ENCODE results near the gene XPNPEP3.

The XPNPEP3 gene

GRCh38 chr22:40932396-40932795 lies 75.4 kb downstream of the XPNPEP3 start:
- Histone ChIP-seq H3K36me3 (ENCODE audit: control insufficient read depth, insufficient read depth, low read length) (no peaks in the 10 kb centered on the region), H3K27ac (ENCODE audit: low read length) (no peak overlapping the region), H3K4me3 (ENCODE audit: low read length) (no peak overlapping the region), H3K4me1 (ENCODE audit: control insufficient read depth, insufficient read depth, low read length) (no peaks in the 10 kb centered on the region), H3K27me3 (ENCODE audit: control insufficient read depth, insufficient read depth, low read length) (no peaks in the 10 kb centered on the region), H3K9me3 (ENCODE audit: control insufficient read depth, insufficient read depth, low read length) (no peaks in the 10 kb centered on the region)
- DNase-seq (ENCODE audit: low read depth, low spot score), result no peak
- no CpG with 5 or more reads among the region's 2 CpGs for WGBS (ENCODE audit: insufficient coverage, insufficient read length)

GRCh38 chr22:40939202-40939601 lies 82.3 kb downstream of the XPNPEP3 start:
- Histone ChIP-seq H3K9me3 (ENCODE audit: control insufficient read depth, insufficient read depth, low read length) (no peaks in the 10 kb centered on the region), H3K27ac (ENCODE audit: low read length) (no peak overlapping the region), H3K36me3 (ENCODE audit: control insufficient read depth, insufficient read depth, low read length) (no peaks in the 10 kb centered on the region), H3K4me1 (ENCODE audit: control insufficient read depth, insufficient read depth, low read length) (no peaks in the 10 kb centered on the region), H3K27me3 (ENCODE audit: control insufficient read depth, insufficient read depth, low read length) (no peaks in the 10 kb centered on the region), H3K4me3 (ENCODE audit: low read length) (no peak overlapping the region)
- WGBS (ENCODE audit: insufficient coverage, insufficient read length), result no CpG with 5 or more reads among the region's 2 CpGs
- no peak for DNase-seq (ENCODE audit: low read depth, low spot score)

DNA sequence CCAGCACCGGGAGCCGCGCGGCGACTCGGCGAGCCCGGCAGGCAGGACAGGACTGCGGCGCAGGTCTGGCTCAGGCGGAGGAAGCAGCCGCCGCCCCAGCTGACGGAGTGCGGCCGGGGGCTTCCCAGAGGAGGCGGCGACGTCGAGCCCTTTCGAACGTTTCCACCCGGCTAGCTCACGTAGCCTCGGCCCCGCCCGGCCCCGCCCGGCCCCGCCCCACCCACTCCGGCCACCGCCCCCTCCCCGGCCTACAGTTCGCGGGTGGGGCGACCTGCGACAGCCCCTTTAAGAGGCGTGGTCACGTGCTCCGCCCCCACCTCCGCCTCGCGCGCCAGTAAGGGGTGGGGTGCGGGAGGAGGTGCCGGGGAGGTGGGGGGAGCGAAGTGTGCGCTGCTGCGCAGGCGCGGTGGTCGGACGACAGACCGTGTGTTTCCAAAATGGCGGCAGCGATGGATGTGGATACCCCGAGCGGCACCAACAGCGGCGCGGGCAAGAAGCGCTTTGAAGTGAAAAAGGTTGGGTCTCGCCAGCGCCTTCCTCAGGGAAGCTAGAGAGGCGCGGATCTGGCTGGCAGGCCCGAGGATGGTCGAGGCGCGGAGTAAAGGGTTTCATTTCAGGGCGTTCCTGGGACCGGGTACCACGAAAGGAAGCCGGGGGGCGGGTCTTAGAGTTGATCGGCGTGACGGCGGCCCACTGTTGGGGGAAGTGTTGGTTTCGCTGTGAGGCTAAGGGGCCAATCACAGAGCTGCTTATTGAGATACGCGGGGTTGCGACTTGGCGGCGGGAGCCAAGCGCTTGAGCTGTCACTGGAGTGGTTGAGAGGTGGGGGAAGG lies 94.2 kb downstream of the XPNPEP3 start, which contains the start of gene RBX1:
Gene RBX1, plus strand, starts transcription at position 417 of the 833 bp plus-strand sequence. Its CDS starts 21 bp downstream, at position 438.
- H3K27ac ChIP-seq (ENCODE audit: low read length), result no peak within 1 kb of the TSS
- no CpG with 5 or more reads among the region's 86 CpGs for WGBS (ENCODE audit: insufficient coverage, insufficient read length)
- H3K4me3 ChIP-seq (ENCODE audit: low read length), result peak within 1 kb of the TSS; percentile 93
- H3K4me1 ChIP-seq (ENCODE audit: control insufficient read depth, insufficient read depth, low read length), result no peaks in the 10 kb centered on the region
- peaks cover 3% of the 10 kb centered on the region; the same call in 1 of the 2 replicates for H3K36me3 ChIP-seq (ENCODE audit: control insufficient read depth, insufficient read depth, low read length)
- DNase-seq (ENCODE audit: low read depth, low spot score), result peak; percentile 93
- no peaks in the 10 kb centered on the region for H3K9me3 ChIP-seq (ENCODE audit: control insufficient read depth, insufficient read depth, low read length)
- no peaks in the 10 kb centered on the region for H3K27me3 ChIP-seq (ENCODE audit: control insufficient read depth, insufficient read depth, low read length)

DNA sequence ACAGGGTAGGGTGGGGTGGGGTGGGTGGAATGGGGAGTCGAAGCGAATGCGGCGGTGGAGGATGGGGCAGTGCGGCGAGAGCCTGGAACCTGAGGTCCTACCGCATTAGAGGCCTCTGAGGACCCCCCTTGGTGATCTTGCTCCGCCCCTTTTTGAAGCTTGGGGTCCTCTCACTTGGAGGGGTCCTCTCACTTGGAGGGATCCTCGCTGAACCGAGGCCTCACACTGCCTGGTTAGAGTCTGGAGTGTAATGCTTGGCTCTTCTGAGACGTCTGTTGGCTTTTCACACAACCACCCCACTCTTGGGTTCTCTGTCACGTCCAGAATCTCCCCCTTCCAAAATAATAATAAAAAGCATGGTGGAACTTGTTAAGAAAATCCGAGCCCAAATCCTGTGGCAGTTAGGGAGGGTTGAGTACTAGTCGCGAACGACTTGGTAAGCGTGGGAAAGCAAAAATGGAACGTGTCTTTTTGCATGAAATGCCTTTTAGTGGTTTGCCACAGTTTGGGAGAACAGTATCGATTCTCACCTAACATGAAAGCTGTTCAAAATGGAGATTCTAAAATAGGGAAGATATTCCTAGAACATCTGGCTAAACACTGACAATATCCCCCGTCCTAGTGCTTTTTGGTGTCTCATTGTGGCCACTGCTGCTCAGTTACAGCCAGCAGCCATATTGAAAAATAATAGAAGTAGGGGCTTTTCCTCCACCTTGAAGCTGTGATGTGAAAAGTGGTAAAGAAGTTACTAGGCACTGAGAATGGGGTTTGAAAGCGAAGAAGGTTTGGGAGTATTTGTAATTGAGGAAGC lies 95.1 kb downstream of the XPNPEP3 start:
- DNase-seq (ENCODE audit: low read depth, low spot score), result no peak
- Histone ChIP-seq H3K36me3 (ENCODE audit: control insufficient read depth, insufficient read depth, low read length) (peaks cover 3% of the 10 kb centered on the region; the same call in 1 of the 2 replicates), H3K9me3 (ENCODE audit: control insufficient read depth, insufficient read depth, low read length) (no peaks in the 10 kb centered on the region), H3K4me3 (ENCODE audit: low read length) (peak overlapping the region; percentile 93), H3K27ac (ENCODE audit: low read length) (no peak overlapping the region), H3K4me1 (ENCODE audit: control insufficient read depth, insufficient read depth, low read length) (no peaks in the 10 kb centered on the region), H3K27me3 (ENCODE audit: control insufficient read depth, insufficient read depth, low read length) (no peaks in the 10 kb centered on the region)
- 100% methylated on average over 1 of the region's 21 CpGs for WGBS (ENCODE audit: insufficient coverage, insufficient read length)

DNA sequence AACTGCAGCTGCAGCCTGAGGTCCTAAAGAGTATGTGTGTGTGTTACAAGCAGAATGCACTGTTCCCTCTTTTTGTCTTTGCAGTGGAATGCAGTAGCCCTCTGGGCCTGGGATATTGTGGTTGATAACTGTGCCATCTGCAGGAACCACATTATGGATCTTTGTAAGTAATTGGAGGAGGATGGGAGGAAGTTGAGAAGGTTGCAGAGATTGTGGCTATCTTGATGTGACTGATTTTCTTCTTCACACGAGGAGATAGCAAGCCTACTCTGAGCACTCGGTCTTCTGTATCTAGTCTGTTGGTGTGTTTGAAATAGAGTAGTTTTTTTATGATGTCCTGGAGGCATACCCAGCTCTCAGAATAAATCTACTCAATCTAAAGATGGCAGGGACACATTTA lies 96.5 kb downstream of the XPNPEP3 start:
- Histone ChIP-seq H3K4me3 (ENCODE audit: low read length) (no peak overlapping the region), H3K27ac (ENCODE audit: low read length) (no peak overlapping the region)

DNA sequence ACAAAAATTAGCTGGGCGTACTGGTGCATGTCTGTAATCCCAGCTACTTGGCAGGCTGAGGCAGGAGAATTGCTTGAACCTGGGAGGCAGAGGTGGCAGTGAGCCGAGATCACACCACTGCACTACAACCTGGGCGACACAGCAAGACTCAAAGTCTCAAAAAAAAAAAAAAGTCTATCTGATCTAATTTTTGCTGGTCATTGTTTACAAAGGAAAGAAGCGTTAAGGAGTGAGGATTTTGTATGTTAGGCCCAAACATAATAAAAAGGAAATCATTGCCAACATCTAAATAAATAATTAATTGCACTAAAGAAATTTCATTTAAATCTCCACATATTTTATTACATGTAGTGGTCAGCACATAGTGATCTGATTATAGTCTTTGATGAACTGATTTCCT lies 97.2 kb downstream of the XPNPEP3 start:
- no peak overlapping the region for H3K4me3 ChIP-seq (ENCODE audit: low read length)

More for the DNA sequence above, 96.5 kb downstream of the XPNPEP3 start:
- no peak for DNase-seq (ENCODE audit: low read depth, low spot score)
- Histone ChIP-seq H3K36me3 (ENCODE audit: control insufficient read depth, insufficient read depth, low read length) (peaks cover 3% of the 10 kb centered on the region; the same call in 1 of the 2 replicates), H3K4me1 (ENCODE audit: control insufficient read depth, insufficient read depth, low read length) (no peaks in the 10 kb centered on the region), H3K27me3 (ENCODE audit: control insufficient read depth, insufficient read depth, low read length) (no peaks in the 10 kb centered on the region), H3K9me3 (ENCODE audit: control insufficient read depth, insufficient read depth, low read length) (no peaks in the 10 kb centered on the region)
- WGBS (ENCODE audit: insufficient coverage, insufficient read length), result no CpG with 5 or more reads among the region's 2 CpGs

DNA sequence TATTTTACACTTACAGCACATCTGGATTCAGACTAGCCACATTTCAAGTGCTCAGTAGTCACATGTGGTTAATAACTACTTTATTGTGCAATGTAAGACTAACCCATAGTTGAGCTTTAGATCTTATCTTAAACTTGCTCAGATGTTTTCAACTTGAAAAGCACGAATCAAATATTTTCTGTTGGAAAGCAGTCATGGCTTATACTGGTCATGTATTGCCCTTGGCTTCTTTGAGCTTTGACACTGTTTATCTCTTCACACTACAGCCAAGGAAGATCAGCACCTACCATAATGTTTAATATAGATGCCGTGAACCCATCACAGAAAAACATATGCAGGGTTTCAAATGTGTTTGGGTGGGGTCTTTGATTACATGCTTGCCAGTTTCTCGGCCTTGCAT lies 98.6 kb downstream of the XPNPEP3 start:
- DNase-seq (ENCODE audit: low read depth, low spot score), result no peak
- peaks cover 3% of the 10 kb centered on the region; the same call in 1 of the 2 replicates for H3K36me3 ChIP-seq (ENCODE audit: control insufficient read depth, insufficient read depth, low read length)
- WGBS (ENCODE audit: insufficient coverage, insufficient read length), result no CpG with 5 or more reads among the region's 3 CpGs
- no peak overlapping the region for H3K4me3 ChIP-seq (ENCODE audit: low read length)
- no peaks in the 10 kb centered on the region for H3K9me3 ChIP-seq (ENCODE audit: control insufficient read depth, insufficient read depth, low read length)
- H3K27me3 ChIP-seq (ENCODE audit: control insufficient read depth, insufficient read depth, low read length), result no peaks in the 10 kb centered on the region
- no peaks in the 10 kb centered on the region for H3K4me1 ChIP-seq (ENCODE audit: control insufficient read depth, insufficient read depth, low read length)
- no peak overlapping the region for H3K27ac ChIP-seq (ENCODE audit: low read length)

More for the DNA sequence above, 97.2 kb downstream of the XPNPEP3 start:
- WGBS (ENCODE audit: insufficient coverage, insufficient read length), result no CpG with 5 or more reads among the region's 4 CpGs
- Histone ChIP-seq H3K27ac (ENCODE audit: low read length) (no peak overlapping the region), H3K4me1 (ENCODE audit: control insufficient read depth, insufficient read depth, low read length) (no peaks in the 10 kb centered on the region), H3K36me3 (ENCODE audit: control insufficient read depth, insufficient read depth, low read length) (peaks cover 3% of the 10 kb centered on the region; the same call in 1 of the 2 replicates), H3K27me3 (ENCODE audit: control insufficient read depth, insufficient read depth, low read length) (no peaks in the 10 kb centered on the region), H3K9me3 (ENCODE audit: control insufficient read depth, insufficient read depth, low read length) (no peaks in the 10 kb centered on the region)
- DNase-seq (ENCODE audit: low read depth, low spot score), result no peak

DNA sequence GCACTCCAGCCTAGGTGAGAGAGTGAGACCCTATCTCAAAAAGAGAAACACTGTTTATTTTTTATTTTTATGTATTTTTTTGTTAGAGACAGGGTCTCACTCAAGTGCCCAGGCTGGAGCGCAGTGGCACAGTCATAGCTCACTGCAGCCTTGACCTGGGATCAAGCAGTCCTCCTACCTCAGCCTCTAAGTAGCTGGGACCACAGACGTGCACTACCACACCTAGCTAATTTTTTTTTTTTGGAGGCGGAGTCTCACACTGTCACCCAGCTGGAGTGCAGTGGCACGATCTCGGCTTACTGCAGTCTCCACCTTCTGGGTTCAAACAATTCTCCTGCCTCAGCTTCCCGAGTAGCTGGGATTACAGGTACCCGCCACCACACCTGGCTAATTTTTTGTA lies 100.7 kb downstream of the XPNPEP3 start:
- H3K4me1 ChIP-seq (ENCODE audit: control insufficient read depth, insufficient read depth, low read length), result no peaks in the 10 kb centered on the region
- WGBS (ENCODE audit: insufficient coverage, insufficient read length), result no CpG with 5 or more reads among the region's 7 CpGs
- H3K27ac ChIP-seq (ENCODE audit: low read length), result no peak overlapping the region
- peaks cover 6% of the 10 kb centered on the region; the same call in 1 of the 2 replicates for H3K36me3 ChIP-seq (ENCODE audit: control insufficient read depth, insufficient read depth, low read length)
- no peak for DNase-seq (ENCODE audit: low read depth, low spot score)
- H3K4me3 ChIP-seq (ENCODE audit: low read length), result no peak overlapping the region
- H3K27me3 ChIP-seq (ENCODE audit: control insufficient read depth, insufficient read depth, low read length), result no peaks in the 10 kb centered on the region
- H3K9me3 ChIP-seq (ENCODE audit: control insufficient read depth, insufficient read depth, low read length), result no peaks in the 10 kb centered on the region

DNA sequence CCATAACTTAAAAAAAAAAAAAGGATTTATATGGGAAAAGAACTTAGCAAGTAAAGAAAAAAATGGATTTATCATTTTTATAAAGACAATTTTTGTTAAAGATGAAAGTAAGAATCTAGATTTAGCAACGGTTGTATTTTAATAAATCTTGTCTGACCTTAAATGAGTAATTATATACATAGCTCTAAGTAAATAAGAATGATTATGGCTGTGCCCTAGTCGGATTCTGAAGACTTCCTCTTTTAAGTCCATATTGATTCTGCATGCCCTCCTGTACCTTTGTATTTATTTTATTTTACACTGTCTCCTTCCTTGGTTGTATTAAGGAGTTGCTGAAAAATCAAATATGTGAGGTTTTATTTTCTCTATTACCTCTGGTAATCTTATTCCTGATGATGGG lies 101.4 kb downstream of the XPNPEP3 start:
- no CpG with 5 or more reads among the region's 2 CpGs for WGBS (ENCODE audit: insufficient coverage, insufficient read length)
- Histone ChIP-seq H3K36me3 (ENCODE audit: control insufficient read depth, insufficient read depth, low read length) (peaks cover 6% of the 10 kb centered on the region; the same call in 1 of the 2 replicates), H3K9me3 (ENCODE audit: control insufficient read depth, insufficient read depth, low read length) (no peaks in the 10 kb centered on the region), H3K4me3 (ENCODE audit: low read length) (no peak overlapping the region), H3K27ac (ENCODE audit: low read length) (no peak overlapping the region), H3K27me3 (ENCODE audit: control insufficient read depth, insufficient read depth, low read length) (no peaks in the 10 kb centered on the region), H3K4me1 (ENCODE audit: control insufficient read depth, insufficient read depth, low read length) (no peaks in the 10 kb centered on the region)
- no peak for DNase-seq (ENCODE audit: low read depth, low spot score)

GRCh38 chr22:40960145-40960544 lies 103.2 kb downstream of the XPNPEP3 start:
- no peak overlapping the region for H3K27ac ChIP-seq (ENCODE audit: low read length)
- no peak for DNase-seq (ENCODE audit: low read depth, low spot score)
- H3K4me1 ChIP-seq (ENCODE audit: control insufficient read depth, insufficient read depth, low read length), result no peaks in the 10 kb centered on the region
- no peaks in the 10 kb centered on the region for H3K27me3 ChIP-seq (ENCODE audit: control insufficient read depth, insufficient read depth, low read length)
- H3K9me3 ChIP-seq (ENCODE audit: control insufficient read depth, insufficient read depth, low read length), result no peaks in the 10 kb centered on the region
- no CpG with 5 or more reads among the region's 2 CpGs for WGBS (ENCODE audit: insufficient coverage, insufficient read length)
- no peak overlapping the region for H3K4me3 ChIP-seq (ENCODE audit: low read length)
- H3K36me3 ChIP-seq (ENCODE audit: control insufficient read depth, insufficient read depth, low read length), result peaks cover 13% of the 10 kb centered on the region; the same call in 1 of the 2 replicates

All from iPS DF 6.9 (cell line).